GM12878 (cell line): ENCODE results near the gene RBP3. TPM values are rescaled to one million over a fixed set of nuclear protein-coding genes. Genes with fewer than 3 reads are reported as not detected.

Experiments used
- ATAC-seq: fragments of 200-7000 bp; cut with Tn5 transposase; 3 replicates; pipeline ENCODE4 v1.9.1; 2020; ENCODE audit warnings: mild to moderate bottlenecking, moderate library complexity
- BruUV-seq: library from RNA; stranded (reverse); fragments of 400-500 nt; replicated peaks from 2 replicates; lab custom pipeline; 2021; lab: Mats Ljungman, UMichigan
- CTCF ChIA-PET: fragments of 300-600 bp; sonication (Branson Sonifier 250); formaldehyde crosslinking; extraction: SDS; loops from one replicate; lab custom pipeline; 2021; ENCODE audit warnings: inconsistent platforms; lab: Yijun Ruan, JAX
- POLR2A ChIA-PET: fragments of 350-600 bp; formaldehyde crosslinking; extraction: SDS; loops from one replicate; lab custom pipeline; 2021; ENCODE audit warnings: inconsistent platforms; lab: Charles Lee
- RAD21 ChIA-PET: fragments of 300-600 bp; sonication (Branson Sonifier 250); formaldehyde crosslinking; loops from one replicate; lab custom pipeline; 2023; ENCODE audit warnings: antibody characterized with exemption; ENCODE audit not compliant: unreplicated experiment; lab: Charles Lee
- SMC1A ChIA-PET: fragments of 300-600 bp; sonication (Branson Sonifier 250); formaldehyde crosslinking; loops from one replicate; lab custom pipeline; 2023; ENCODE audit not compliant: unreplicated experiment, uncharacterized antibody; lab: Charles Lee
- DNase-seq: peaks from one replicate; pipeline ENCODE4 v3.0.0-alpha.2; 2011; ENCODE audit warnings: low read depth, low spot score
- FAIRE-seq: peaks from 3 replicates; lab custom pipeline; 2011; peaks lifted over from hg19 to GRCh38; lab: Jason Lieb, UNC
- H2AFZ ChIP-seq: 2 replicates; pipeline ENCODE4 v1.6.0; 2011; ENCODE audit warnings: low read depth, low read length, control low read depth; ENCODE audit not compliant: control insufficient read depth
- H3K27ac ChIP-seq: 2 replicates; pipeline ENCODE4 v1.5.1; 2011; ENCODE audit warnings: control low read depth; ENCODE audit not compliant: control insufficient read depth, insufficient read depth
- H3K27me3 ChIP-seq, 2 experiments: replicated peaks in 1 of 2; 2 replicates each; pipeline versions ENCODE4 v1.6.0 to v1.6.1; 2011; ENCODE audit warnings: low read length in 1 of 2; ENCODE audit not compliant: control insufficient read depth in 2 of 2, insufficient read depth in 2 of 2
- H3K36me3 ChIP-seq, 2 experiments: 2 replicates each; pipeline ENCODE4 v1.5.1; 2011; ENCODE audit warnings: low read length in 1 of 2; ENCODE audit not compliant: control insufficient read depth in 2 of 2, insufficient read depth in 2 of 2
- H3K4me1 ChIP-seq: 2 replicates; pipeline ENCODE4 v1.6.1; 2011; ENCODE audit warnings: mild to moderate bottlenecking, low read length, moderate library complexity, mixed read lengths; ENCODE audit not compliant: control insufficient read depth, insufficient read depth
- H3K4me2 ChIP-seq: 2 replicates; pipeline ENCODE4 v1.6.0; 2011; ENCODE audit warnings: control low read depth; ENCODE audit not compliant: control insufficient read depth, insufficient read depth
- H3K4me3 ChIP-seq: fragments of 200-600 bp; sonication (generic); 2 replicates; pipeline ENCODE4 v1.5.1; 2016
- H3K79me2 ChIP-seq: 2 replicates; pipeline ENCODE4 v1.6.0; 2011; ENCODE audit warnings: low read length; ENCODE audit not compliant: control insufficient read depth, insufficient read depth
- H3K9ac ChIP-seq: 2 replicates; pipeline ENCODE4 v1.8.0; 2011; ENCODE audit warnings: low read length, control low read depth, mixed read lengths; ENCODE audit not compliant: control insufficient read depth, insufficient read depth
- H3K9me3 ChIP-seq: replicated peaks from 3 replicates; pipeline ENCODE4 v1.5.1; 2011; ENCODE audit warnings: mild to moderate bottlenecking, low read length; ENCODE audit not compliant: control insufficient read depth, insufficient read depth
- H4K20me1 ChIP-seq: 2 replicates; pipeline ENCODE4 v1.6.0; 2011; ENCODE audit not compliant: control insufficient read depth, insufficient read depth
- E4F1 ChIP-seq: fragments of 450-650 bp; IDR thresholded peaks from 2 replicates; pipeline ENCODE4 v1.6.1; 2018; ENCODE audit warnings: borderline replicate concordance, mild to moderate bottlenecking; ENCODE audit not compliant: partially characterized antibody
- GATAD2B ChIP-seq: fragments of 450-650 bp; conservative IDR thresholded peaks from 2 replicates; pipeline ENCODE4 v1.6.1; 2017; ENCODE audit warnings: low read depth, mild to moderate bottlenecking, moderate library complexity
- HSF1 ChIP-seq: fragments of 150-350 bp; IDR thresholded peaks from 2 replicates; pipeline ENCODE4 v1.6.1; 2014; ENCODE audit warnings: mild to moderate bottlenecking, low read depth, low read length
- KAT2A ChIP-seq: conservative IDR thresholded peaks from 2 replicates; pipeline ENCODE4 v1.6.1; 2011; ENCODE audit warnings: low read depth, low read length; ENCODE audit not compliant: control insufficient read depth
- KLF5 ChIP-seq: fragments of 450-650 bp; IDR thresholded peaks from 2 replicates; pipeline ENCODE4 v1.6.1; 2014; ENCODE audit warnings: mild to moderate bottlenecking; ENCODE audit not compliant: partially characterized antibody
- NBN ChIP-seq: fragments of 450-650 bp; IDR thresholded peaks from 2 replicates; pipeline ENCODE4 v1.6.1; 2016
- SMAD1 ChIP-seq: fragments of 450-650 bp; IDR thresholded peaks from 2 replicates; pipeline ENCODE4 v1.6.1; 2018; ENCODE audit warnings: mild to moderate bottlenecking, low read depth; ENCODE audit not compliant: partially characterized antibody
- SMC3 ChIP-seq: IDR thresholded peaks from 2 replicates; pipeline ENCODE4 v1.6.1; 2011; ENCODE audit warnings: low read length, improper control_type of control experiment, borderline replicate concordance
- SREBF1 ChIP-seq: IDR thresholded peaks from 2 replicates; pipeline ENCODE4 v1.6.1; 2012; ENCODE audit warnings: mild to moderate bottlenecking, low read length
- SREBF2 ChIP-seq: IDR thresholded peaks from 2 replicates; pipeline ENCODE4 v1.6.1; 2012; ENCODE audit warnings: mild to moderate bottlenecking, low read length
- TARDBP ChIP-seq: IDR thresholded peaks from 2 replicates; pipeline ENCODE4 v1.6.1; 2016; ENCODE audit warnings: borderline replicate concordance
- TCF12 ChIP-seq: IDR thresholded peaks from 2 replicates; pipeline ENCODE4 v1.6.1; 2011; ENCODE audit warnings: low read depth, mild to moderate bottlenecking, low read length
- YBX1 ChIP-seq: fragments of 450-650 bp; IDR thresholded peaks from 2 replicates; pipeline ENCODE4 v1.6.1; 2016; ENCODE audit warnings: antibody characterized with exemption
- ZBTB40 ChIP-seq: fragments of 450-650 bp; IDR thresholded peaks from 2 replicates; pipeline ENCODE4 v1.6.1; 2016; ENCODE audit warnings: mild to moderate bottlenecking, moderate library complexity, borderline replicate concordance
- WGBS: methylation state at CpG from one replicate; pipeline ENCODE4 v1.1.6; 2016; ENCODE audit warnings: low lambda C conversion rate; ENCODE audit not compliant: insufficient replicate concordance, insufficient coverage; ENCODE audit errors: missing lambda C conversion rate; 5-methylcytosine and 5-hydroxymethylcytosine counted together
- in situ Hi-C: fragments of 300-500 bp; cut with MboI; formaldehyde crosslinking; loops from 9 replicates; pipeline ENCODE4 v1.14.3; 2018; ENCODE audit warnings: mixed read lengths
- intact Hi-C: fragments of 100-400 bp; cut with micrococcal nuclease; formaldehyde crosslinking; loops from one replicate; pipeline ENCODE4 v1.14.2; 2022; ENCODE audit not compliant: unreplicated experiment
- polyA plus RNA-seq, 11 experiments: library from polyadenylated mRNA; depleted of rRNA in 4 of 11; unstranded in 6 of 11; stranded (reverse) in 5 of 11; fragments of >200 nt; fragmentation: Nextera tagmentation in 4 of 11; fragmentation: Illumina TruSeq in 1 of 11; extraction: Ambion mirVana in 4 of 11; extraction: Trizol in 1 of 11; gene quantifications; 1 replicate in 1 of 11; 2 replicates in 10 of 11; pipeline versions ENCODE4 v1.2.1 to v1.2.3, GENCODE V29; 2011 to 2016; ENCODE audit warnings: inconsistent platforms in 2 of 11, missing spikeins in 2 of 11, low read depth in 1 of 11
- total RNA-seq, 4 experiments: library from RNA; depleted of rRNA in 3 of 4; stranded (reverse); fragments of >200 nt in 3 of 4; fragmentation: Illumina TruSeq in 1 of 4; extraction: Trizol in 1 of 4; gene quantifications; 2 replicates each; pipeline versions ENCODE4 v1.2.1 to v1.2.3, GENCODE V29; 2013 to 2021
- TF ChIP-seq, protein P1 (sequence below): IDR thresholded peaks from 2 replicates; pipeline ENCODE4 v1.6.1; 2011; ENCODE audit warnings: borderline replicate concordance, low read depth, mild to moderate bottlenecking, moderate library complexity, mixed read lengths, low read length; ENCODE audit not compliant: insufficient read depth; ENCODE audit errors: extremely low read length

Gene RBP3
- total and polyA plus RNA-seq, 10 of the 15 experiments (the other 5 are each of a cell fraction or from before 2014, with no cell fraction given), result not detected

GRCh38 chr10:47400786-47401185, 52.6 kb downstream of the RBP3 start (continued):
- TF ChIP-seq HSF1, result no peak
- no peak for TF ChIP-seq KLF5
- TF ChIP-seq, all 136 proteins: peak for 0

GRCh38 chr10:47401210-47401609, 53.0 kb downstream of the RBP3 start:
- ChIA-PET SMC1A (no interaction called here), POLR2A (no interaction called here), CTCF (no interaction called here), RAD21 (no interaction called here)
- H3K9ac ChIP-seq, result no peak overlapping the region
- no peak overlapping the region for H3K27ac ChIP-seq
- H3K4me1 ChIP-seq, result no peaks in the 10 kb centered on the region
- FAIRE-seq, result no peak
- no peak overlapping the region for H3K4me3 ChIP-seq
- no peak overlapping the region for H3K4me2 ChIP-seq
- 10% methylated on average over 4 of the region's 4 CpGs for WGBS
- BruUV-seq, result no TSS peak
- no peak for DNase-seq
- H3K36me3 ChIP-seq, result no peaks in the 10 kb centered on the region
- no peaks in the 10 kb centered on the region; the same call in 2 of the 3 replicates for H3K9me3 ChIP-seq
- intact Hi-C loops, result no loop called here
- H3K27me3 ChIP-seq, result no peaks in the 10 kb centered on the region; a peak in 1 of 4 replicates
- in situ Hi-C loops, result no loop called here
- H3K79me2 ChIP-seq, result no peaks in the 10 kb centered on the region
- no peak for ATAC-seq
- no peak overlapping the region for H2AFZ ChIP-seq
- TF ChIP-seq TCF12, result no peak
- TF ChIP-seq SREBF2, result no peak
- no peak for TF ChIP-seq SMAD1
- no peak for TF ChIP-seq KAT2A
- TF ChIP-seq, protein P1, sequence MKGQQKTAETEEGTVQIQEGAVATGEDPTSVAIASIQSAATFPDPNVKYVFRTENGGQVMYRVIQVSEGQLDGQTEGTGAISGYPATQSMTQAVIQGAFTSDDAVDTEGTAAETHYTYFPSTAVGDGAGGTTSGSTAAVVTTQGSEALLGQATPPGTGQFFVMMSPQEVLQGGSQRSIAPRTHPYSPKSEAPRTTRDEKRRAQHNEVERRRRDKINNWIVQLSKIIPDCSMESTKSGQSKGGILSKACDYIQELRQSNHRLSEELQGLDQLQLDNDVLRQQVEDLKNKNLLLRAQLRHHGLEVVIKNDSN, result no peak
- TF ChIP-seq GATAD2B, result no peak
- no peak for TF ChIP-seq YBX1
- TF ChIP-seq NBN, result no peak
- TF ChIP-seq E4F1, result no peak
- TF ChIP-seq SMC3, result no peak
- TF ChIP-seq ZBTB40, result no peak
- TF ChIP-seq SREBF1, result no peak
- no peak for TF ChIP-seq TARDBP
- no peaks in the 10 kb centered on the region for H4K20me1 ChIP-seq
